Mucosa of stomach (tissue), 1 donor: ENCODE data around the gene ARHGEF17.

Experiments
- H3K27me3 ChIP-seq: one replicate; pipeline ENCODE4 v1.7.0; 2013; ENCODE audit warnings: mild to moderate bottlenecking, low read length; ENCODE audit not compliant: control insufficient read depth, insufficient read depth
- H3K36me3 ChIP-seq: one replicate; pipeline ENCODE4 v1.7.0; 2013; ENCODE audit warnings: low read length; ENCODE audit not compliant: control insufficient read depth, insufficient read depth
- H3K4me1 ChIP-seq: one replicate; pipeline ENCODE4 v1.7.0; 2013; ENCODE audit warnings: mild to moderate bottlenecking, low read length; ENCODE audit not compliant: control insufficient read depth, insufficient read depth
- H3K4me3 ChIP-seq: one replicate; pipeline ENCODE4 v1.7.0; 2013; ENCODE audit warnings: low read length
- H3K9ac ChIP-seq: one replicate; pipeline ENCODE4 v1.7.0; 2013; ENCODE audit warnings: mild to moderate bottlenecking, low read length, moderate library complexity
- H3K9me3 ChIP-seq: one replicate; pipeline ENCODE4 v1.7.0; 2013; ENCODE audit warnings: mild to moderate bottlenecking, low read length, moderate library complexity; ENCODE audit not compliant: control insufficient read depth
- donor health status: Pancreatic carcinoma.

ARHGEF17 gene

DNA sequence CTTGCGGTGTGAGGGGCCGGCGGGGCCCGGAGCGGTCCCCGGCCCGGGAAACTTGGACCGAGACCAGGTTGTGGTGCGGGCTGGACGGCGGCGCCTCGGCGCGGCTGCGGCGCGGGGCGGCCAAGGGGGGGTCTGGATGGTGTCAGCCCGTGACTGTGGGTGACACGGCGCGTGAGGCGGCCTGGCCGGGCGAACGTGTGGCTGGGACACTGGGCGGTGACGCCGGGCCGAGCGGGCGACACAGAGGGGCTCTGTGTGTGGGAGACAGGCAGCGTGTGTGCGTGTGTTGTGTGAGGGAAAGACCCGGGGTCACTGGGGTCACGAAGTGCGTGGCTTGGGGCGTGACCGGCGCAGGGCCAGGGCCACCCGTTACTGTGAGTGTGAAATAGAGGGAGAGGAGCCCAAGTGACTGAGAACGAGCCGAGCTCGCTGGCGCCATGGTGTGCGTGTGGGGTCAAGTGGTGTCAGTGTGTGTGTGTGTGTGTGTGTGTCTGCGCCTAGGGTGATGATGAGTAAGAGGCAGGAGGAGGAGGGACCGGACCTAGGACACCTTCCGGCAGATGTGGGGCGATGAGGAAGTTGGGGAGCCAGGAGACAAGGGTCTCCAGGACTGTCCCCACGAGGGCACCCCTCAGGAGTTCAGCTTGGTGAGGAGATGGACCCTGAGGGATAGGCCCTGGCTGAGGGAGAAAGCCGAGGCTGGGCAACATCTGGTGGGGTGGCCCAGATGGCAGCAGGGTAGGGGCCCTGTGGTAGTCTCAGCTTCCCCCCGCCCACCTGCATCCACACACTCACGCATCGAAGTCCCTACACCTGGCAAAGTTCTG is 68.9 kb downstream of the ARHGEF17 start:
- Histone ChIP-seq H3K4me3 (peak overlapping the region; percentile 47), H3K4me1 (peaks cover 26% of the 10 kb centered on the region), H3K27me3 (no peaks in the 10 kb centered on the region), H3K9ac (peak overlapping the region; percentile 67), H3K36me3 (no peaks in the 10 kb centered on the region), H3K9me3 (no peaks in the 10 kb centered on the region)

DNA sequence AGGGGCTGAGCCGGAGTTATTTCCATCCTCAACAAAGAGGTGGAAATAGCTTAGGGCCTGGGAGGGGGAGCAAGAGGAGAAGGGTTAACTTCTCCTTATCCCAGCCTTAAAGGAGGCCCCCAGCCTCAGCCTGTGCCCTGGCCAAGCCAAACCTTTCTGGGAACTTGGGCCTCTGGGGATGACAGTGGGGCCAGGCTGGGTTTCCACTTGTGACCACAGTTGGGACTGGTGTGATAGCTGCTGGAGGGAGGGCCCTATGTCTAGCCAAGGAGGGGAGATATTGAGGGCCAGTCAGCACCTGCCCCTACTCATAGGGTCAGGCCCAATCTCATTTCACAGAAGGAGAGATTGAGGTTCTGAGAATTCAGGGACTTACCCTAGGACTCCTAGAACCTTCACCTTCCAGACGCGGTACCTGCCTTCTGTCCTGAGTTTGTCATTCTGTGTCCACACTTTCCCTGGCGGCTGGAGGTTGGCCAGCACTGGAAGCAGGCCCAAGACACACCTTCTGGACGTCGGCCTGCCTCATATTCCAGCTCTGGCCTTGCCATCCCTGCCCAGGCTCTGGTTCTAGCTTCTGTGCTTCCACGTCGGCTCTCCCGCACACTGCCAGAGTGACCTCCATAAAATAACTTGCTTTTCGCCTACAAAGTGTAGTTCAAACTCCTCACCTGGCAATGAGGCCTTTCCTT is 71.3 kb downstream of the ARHGEF17 start:
- no peaks in the 10 kb centered on the region for H3K27me3 ChIP-seq
- H3K4me1 ChIP-seq: peaks cover 42% of the 10 kb centered on the region
- no peaks in the 10 kb centered on the region for H3K9me3 ChIP-seq
- H3K36me3 ChIP-seq: no peaks in the 10 kb centered on the region
- H3K4me3 ChIP-seq: no peak overlapping the region
- no peak overlapping the region for H3K9ac ChIP-seq

DNA sequence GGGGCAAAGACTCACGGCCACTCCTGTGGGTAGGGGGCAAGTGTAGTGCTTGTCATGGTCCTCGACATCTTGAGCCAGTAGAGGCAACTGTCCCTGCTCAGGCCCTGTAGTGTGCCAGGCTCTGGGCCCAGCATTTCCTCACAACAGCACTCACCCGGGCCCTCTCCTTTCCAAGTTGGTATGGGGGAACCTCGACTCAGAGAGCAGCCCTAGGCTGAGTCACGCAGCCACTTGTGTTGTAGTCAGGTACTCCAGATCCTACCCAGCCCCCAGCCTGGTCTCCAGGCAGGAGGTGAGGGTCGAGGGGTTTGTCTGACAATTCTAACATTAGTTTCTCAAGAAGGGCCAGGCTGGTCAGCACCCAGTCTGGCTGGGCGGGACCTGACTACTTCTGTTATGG is 72.3 kb downstream of the ARHGEF17 start:
- Histone ChIP-seq H3K9me3 (no peaks in the 10 kb centered on the region), H3K27me3 (no peaks in the 10 kb centered on the region), H3K4me1 (peaks cover 49% of the 10 kb centered on the region), H3K36me3 (no peaks in the 10 kb centered on the region), H3K4me3 (no peak overlapping the region), H3K9ac (no peak overlapping the region)

DNA sequence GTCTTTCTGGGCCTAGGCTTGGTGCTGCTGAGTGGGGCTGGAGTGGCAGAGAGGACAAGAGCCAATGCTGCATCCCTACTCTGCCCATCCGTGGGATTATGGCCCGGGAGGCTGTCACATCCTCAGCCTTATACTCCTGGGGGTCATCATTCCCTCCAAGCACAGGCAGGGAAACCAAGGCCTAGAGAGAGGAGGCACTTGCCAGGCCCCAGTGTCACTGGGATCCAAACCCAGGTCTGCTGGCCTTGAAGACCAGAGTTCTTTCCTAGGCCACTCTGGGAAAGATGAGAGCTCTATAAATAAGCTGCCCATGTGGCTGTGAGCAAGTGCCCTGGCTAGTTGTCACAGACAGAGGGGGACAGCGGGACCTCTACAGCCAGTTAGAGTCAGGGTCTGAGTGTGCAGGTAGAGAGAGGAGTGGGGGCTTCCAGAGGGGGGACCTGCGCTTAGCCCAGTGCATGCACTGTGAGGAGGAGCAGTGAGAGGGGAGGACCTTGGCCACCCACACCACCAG is 72.9 kb downstream of the ARHGEF17 start:
- Histone ChIP-seq H3K9me3 (no peaks in the 10 kb centered on the region), H3K36me3 (no peaks in the 10 kb centered on the region), H3K4me1 (peaks cover 50% of the 10 kb centered on the region), H3K9ac (no peak overlapping the region), H3K4me3 (no peak overlapping the region), H3K27me3 (no peaks in the 10 kb centered on the region)

DNA sequence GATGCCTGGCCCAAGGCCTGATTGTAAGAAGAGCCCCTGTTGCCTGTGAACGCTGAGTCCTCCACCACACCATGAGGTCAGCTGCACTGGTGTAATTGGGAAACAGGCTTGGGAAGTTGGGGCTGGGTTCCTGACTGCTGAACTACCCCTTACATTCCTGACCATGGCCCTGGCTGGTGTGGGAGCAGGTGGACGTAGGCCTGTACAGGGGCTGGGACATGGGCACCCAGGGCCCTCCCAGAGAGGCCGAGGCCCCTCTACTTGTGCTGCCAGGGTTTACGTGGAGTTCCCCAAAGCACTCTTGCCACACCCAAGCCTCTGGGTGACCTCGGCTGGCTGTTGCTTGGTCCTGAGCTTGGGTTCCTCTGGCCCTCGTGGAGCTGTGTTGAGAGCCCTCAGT is 73.5 kb downstream of the ARHGEF17 start:
- no peaks in the 10 kb centered on the region for H3K36me3 ChIP-seq
- H3K9ac ChIP-seq: no peak overlapping the region
- no peaks in the 10 kb centered on the region for H3K27me3 ChIP-seq
- H3K9me3 ChIP-seq: no peaks in the 10 kb centered on the region
- no peak overlapping the region for H3K4me3 ChIP-seq
- peaks cover 54% of the 10 kb centered on the region for H3K4me1 ChIP-seq

DNA sequence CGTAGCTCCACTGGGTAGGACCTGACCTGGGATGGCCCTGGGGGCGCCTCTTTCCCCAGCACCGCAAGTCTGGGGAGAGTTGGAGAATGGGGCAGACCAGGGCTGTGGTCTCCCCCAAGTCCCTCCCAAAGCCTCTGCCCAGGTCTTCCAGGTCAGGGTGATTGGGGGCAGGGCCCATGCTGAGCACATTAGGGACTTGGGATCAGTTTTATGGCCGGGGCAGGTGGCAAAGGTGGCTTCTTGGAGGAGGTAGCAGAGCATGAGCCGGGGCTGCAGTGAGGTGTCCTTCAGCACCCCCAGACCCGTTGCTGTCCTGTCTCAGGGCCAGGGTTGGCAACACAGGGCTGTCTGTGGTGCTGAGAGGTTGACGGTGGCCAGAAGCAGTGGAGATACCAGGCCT is 74.1 kb downstream of the ARHGEF17 start:
- peaks cover 49% of the 10 kb centered on the region for H3K4me1 ChIP-seq

DNA sequence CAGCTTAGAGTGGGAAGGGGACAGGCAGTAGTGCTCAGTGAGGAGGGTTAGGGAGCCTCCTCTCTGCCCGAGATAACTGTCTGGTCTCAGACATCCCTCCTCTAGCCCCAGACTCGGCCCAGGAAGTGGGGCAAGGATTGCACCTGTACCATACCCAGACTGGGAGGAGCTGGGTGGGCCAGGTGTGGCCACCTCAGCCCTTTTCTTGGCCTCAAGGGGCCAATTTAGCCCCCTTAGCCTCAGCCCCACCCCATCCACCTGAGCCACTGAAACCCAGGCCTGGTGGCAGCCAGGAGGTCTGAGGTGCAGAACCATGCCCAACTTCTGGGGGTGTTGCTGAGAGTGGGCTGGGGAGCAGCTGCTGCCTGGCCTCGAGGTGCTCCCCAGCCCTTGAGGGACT is 74.7 kb downstream of the ARHGEF17 start:
- Histone ChIP-seq H3K36me3 (no peaks in the 10 kb centered on the region), H3K27me3 (no peaks in the 10 kb centered on the region), H3K4me3 (no peak overlapping the region), H3K9ac (peak overlapping the region; percentile 31), H3K9me3 (no peaks in the 10 kb centered on the region), H3K4me1 (peaks cover 47% of the 10 kb centered on the region)

More for the DNA sequence above, 74.1 kb downstream of the ARHGEF17 start:
- Histone ChIP-seq H3K36me3 (no peaks in the 10 kb centered on the region), H3K9ac (no peak overlapping the region), H3K9me3 (no peaks in the 10 kb centered on the region), H3K4me3 (no peak overlapping the region), H3K27me3 (no peaks in the 10 kb centered on the region)

DNA sequence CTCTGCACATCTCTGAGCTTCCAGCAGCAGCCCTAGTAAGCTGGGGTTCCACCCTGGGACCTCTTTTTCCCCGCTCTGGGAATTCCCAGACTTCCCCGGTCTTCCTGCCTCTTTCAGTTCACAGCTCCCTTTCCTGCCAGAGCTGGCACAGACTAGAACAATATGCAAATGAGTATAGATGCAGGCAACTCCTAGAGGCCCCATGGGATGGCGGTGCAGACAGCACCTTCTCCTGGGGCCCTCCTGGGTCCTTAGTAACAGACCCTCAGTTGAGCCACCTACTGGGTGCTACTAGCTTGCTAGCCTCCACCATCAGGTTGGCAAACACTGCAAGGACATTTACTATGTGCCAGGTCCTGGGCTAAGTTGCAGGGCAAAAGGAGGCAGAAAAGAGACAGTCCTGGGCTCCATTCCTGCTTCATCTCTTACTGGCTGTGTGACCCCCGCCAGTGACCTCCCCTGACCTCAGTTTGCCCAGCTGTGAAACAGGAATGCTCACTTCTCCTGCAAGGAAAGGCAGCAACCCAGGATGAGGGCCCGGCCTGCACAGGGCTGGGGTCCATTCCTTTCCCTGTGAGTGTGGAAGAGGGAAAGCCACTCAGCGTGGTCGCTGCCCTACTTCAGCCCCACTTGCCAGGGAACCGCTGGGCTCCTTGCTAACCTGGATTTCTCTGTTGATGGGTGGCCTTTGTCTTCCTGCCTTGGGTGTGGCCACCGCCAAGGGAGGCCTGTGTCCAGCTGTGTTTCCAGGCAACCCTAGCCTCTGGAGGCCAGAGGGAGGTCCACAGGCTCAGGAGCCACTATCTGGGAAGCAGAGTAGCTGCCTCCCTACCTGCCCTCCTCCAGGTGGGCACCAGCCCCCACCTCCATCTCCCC is 75.4 kb downstream of the ARHGEF17 start:
- H3K4me1 ChIP-seq: peaks cover 47% of the 10 kb centered on the region
- no peaks in the 10 kb centered on the region for H3K27me3 ChIP-seq
- H3K4me3 ChIP-seq: no peak overlapping the region
- no peaks in the 10 kb centered on the region for H3K9me3 ChIP-seq
- H3K36me3 ChIP-seq: no peaks in the 10 kb centered on the region
- H3K9ac ChIP-seq: peak overlapping the region; percentile 31

DNA sequence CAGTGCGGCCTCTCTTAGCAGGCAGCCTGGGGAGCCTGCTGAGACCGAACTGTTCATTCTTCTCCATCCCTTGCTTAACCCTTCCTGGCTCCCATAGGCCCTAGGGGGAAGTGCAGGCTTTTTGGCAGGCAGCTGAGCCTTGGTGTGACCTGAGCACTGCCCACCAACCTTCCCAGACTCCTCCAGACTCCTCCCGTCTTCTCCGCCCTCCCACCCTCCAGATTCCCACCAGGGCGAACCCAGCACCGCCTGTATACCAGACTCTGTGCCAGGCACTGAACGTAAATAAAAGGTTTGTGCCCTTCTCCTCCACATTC is 76.0 kb downstream of the ARHGEF17 start:
- H3K4me1 ChIP-seq: peaks cover 46% of the 10 kb centered on the region
- H3K9me3 ChIP-seq: no peaks in the 10 kb centered on the region
- H3K9ac ChIP-seq: no peak overlapping the region
- no peaks in the 10 kb centered on the region for H3K36me3 ChIP-seq
- no peak overlapping the region for H3K4me3 ChIP-seq
- no peaks in the 10 kb centered on the region for H3K27me3 ChIP-seq

DNA sequence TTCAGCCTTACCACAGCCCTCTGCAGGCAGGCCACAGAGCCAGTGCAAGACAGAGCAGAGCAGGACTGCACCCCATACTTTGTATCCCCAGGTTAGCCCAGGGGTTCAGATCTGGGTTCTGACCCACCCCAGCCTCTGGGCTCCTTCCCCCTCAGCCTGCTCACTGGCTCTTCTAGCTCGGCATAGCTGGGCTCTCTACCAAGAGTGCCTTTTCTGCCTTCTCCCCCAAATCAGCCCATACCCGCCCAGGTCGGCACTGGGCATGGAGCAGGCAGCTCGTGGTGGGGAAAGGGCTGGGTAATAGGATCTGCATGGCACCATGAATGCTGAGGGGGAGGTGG is 76.4 kb downstream of the ARHGEF17 start:
- no peaks in the 10 kb centered on the region for H3K36me3 ChIP-seq
- no peak overlapping the region for H3K9ac ChIP-seq
- H3K4me1 ChIP-seq: peaks cover 42% of the 10 kb centered on the region
- no peaks in the 10 kb centered on the region for H3K27me3 ChIP-seq
- no peak overlapping the region for H3K4me3 ChIP-seq
- no peaks in the 10 kb centered on the region for H3K9me3 ChIP-seq

DNA sequence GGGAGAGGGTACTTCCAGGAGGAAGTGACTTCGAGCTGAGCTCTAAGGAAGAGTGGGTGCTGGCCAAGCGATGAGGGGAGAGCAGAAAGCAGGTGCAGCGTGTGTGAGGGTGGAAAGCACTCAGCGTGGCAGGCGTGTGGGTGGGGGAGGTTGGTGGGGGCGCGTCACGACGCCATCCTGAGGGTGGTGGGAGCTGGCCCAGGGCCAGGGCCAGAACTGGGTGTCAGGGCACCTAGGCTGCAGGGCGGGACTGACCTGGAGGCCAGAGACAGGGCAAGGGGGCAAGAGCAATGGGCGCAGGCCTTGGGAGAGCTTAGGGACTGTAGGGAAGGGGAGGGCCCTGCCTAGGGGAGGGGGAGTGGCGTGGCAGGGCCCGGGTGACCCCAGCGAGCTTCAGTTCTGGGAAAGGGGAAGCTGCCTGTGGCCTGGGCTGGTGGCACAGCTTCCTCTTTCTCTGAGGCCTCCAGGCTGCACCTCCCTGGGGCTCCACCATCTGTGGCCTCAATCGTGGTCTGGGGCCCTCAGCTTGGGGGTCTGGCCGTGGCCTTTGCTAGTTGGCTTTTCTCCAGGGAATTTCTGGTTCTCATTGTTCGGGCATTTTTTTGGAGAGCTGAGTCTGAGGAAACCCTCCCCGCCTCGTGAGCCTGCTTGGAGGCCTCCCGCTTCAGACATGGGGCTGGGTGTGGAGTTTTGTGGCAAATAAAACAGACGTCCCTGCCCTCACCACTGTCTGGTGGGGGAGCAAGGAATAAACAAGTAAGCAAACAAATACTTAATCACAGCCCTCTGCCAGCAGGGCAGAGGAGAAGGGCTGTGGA is 77.0 kb downstream of the ARHGEF17 start:
- Histone ChIP-seq H3K27me3 (no peaks in the 10 kb centered on the region), H3K4me1 (peaks cover 36% of the 10 kb centered on the region), H3K4me3 (no peak overlapping the region), H3K9me3 (no peaks in the 10 kb centered on the region), H3K9ac (peak overlapping the region; percentile 28), H3K36me3 (no peaks in the 10 kb centered on the region)
